T-helper 1 cell treated with Interleukin-12 subunit alpha and Interleukin-12 subunit beta and Interleukin-4 antibody, amounts not matched to agents 30 μg/mL and 1 μg/mL, for 36 hours (primary cell): Measurements from ENCODE around the gene TMEM63A.
A peak's percentile ranks its signal among the peaks of the same experiment; 100 is the strongest.

Experiments used
- H3K27ac Mint-ChIP-seq: one replicate; pipeline ENCODE4 v1.8.0; 2021; ENCODE audit warnings: mild to moderate bottlenecking, mixed read lengths
- H3K27me3 Mint-ChIP-seq: one replicate; pipeline ENCODE4 v1.8.0; 2021; ENCODE audit warnings: low read depth, mixed read lengths
- H3K36me3 Mint-ChIP-seq: one replicate; pipeline ENCODE4 v1.8.0; 2021; ENCODE audit warnings: low read depth, mixed read lengths
- H3K4me1 Mint-ChIP-seq: one replicate; pipeline ENCODE4 v1.8.0; 2021; ENCODE audit warnings: low read depth, mixed read lengths
- H3K4me3 Mint-ChIP-seq: one replicate; pipeline ENCODE4 v1.8.0; 2021; ENCODE audit warnings: mild to moderate bottlenecking, moderate library complexity, mixed read lengths
- H3K9me3 Mint-ChIP-seq: one replicate; pipeline ENCODE4 v1.8.0; 2021; ENCODE audit warnings: mixed read lengths

TMEM63A gene

DNA sequence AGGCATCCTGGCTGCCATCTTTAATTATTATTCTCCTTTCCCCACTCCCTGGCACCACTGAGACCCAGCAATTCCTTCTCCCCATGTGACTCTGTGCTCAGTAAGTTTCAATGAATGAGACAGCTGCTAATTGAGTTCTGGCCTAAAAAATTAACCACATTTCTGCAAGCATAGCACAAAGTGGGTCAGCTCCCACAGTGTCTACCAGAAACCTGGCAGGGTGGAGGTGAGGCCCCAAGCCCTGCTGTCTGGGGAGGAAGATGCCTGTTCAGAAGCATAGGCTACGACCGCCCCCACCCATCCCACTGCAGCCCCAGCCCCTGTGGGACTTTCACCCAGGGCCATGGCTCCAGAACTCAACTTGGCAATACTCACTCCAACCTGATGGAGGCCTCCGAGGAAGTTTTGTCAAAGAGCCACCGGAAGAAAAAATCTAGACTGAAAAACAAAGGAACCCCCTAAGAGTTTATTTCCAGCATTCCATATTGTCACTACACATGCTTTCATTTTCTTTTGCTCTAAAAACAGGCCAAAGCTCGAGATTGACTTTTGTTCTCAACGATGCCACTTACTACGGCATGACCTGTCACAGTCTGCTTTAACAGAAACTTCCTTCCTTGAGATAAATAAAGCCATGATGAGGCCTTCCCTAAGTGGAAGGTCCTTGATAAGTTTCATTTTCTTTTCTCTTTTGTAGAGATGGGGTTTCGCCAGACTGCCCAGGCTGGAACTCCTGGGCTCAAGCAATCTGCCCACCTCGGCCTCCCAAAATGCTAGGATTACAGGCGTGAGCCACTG, 26.5 kb downstream of the TMEM63A start:
- Mint-ChIP-seq H3K27ac (no peak overlapping the region), H3K4me1 (peaks cover 18% of the 10 kb centered on the region), H3K36me3 (peaks cover 55% of the 10 kb centered on the region), H3K4me3 (no peak overlapping the region), H3K9me3 (no peaks in the 10 kb centered on the region), H3K27me3 (no peaks in the 10 kb centered on the region)

DNA sequence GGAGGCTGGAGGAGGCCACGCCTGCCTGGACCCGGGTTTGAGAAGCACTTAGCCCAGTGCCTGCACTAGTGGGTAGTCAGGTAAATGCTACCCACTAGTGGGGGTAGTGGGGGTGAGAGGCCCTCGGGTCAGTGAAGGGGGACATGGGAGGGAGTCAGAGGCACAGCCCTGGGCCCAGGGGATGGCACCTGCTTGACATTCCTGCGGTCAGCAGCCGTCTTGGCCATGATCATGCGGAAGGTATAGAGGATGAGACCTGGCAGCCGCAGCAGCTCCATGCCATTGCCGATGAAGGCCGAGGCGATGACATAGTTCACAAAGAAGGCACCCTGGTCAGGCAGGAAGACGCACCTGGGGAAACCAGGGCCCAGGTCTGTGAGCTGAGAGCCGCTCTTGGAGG, 28.7 kb downstream of the TMEM63A start:
- Mint-ChIP-seq H3K27me3 (no peaks in the 10 kb centered on the region), H3K27ac (no peak overlapping the region), H3K36me3 (peaks cover 46% of the 10 kb centered on the region), H3K4me1 (peaks cover 22% of the 10 kb centered on the region), H3K9me3 (no peaks in the 10 kb centered on the region), H3K4me3 (no peak overlapping the region)

DNA sequence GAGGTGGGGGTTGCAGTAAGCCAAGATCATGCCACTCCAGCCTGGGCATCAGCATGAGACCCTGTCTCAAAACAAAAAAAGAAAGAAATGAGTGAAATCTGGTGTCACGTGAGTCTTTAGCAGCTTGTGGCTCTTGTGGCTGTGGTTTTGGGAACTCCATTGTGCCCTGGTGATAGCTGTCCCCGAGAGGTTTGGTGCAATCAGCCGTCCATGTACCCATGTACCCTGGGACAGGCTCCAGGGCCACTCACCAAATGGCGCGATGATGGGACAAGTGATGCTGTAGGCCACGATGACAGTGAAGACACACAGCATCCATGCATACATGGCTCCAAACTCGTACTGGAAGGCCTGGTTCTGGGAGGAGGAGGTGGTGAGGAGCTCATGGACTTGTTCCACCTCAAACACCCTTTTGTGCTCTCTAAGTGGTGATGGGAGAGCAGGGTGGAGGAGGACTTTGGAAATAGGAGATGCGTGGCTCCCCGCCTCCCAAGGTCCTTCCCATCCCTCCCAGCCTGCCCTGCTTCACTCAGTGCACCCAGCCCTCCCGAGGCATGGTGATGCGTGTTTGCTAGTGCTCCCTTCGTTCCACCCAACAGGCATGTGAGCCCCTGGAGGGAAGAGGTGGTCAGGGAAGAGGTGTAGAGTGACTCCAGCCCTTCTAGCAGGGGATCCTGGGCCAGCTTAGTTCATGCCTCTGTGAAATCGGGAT, 29.6 kb downstream of the TMEM63A start:
- Mint-ChIP-seq H3K4me1 (peaks cover 28% of the 10 kb centered on the region), H3K4me3 (no peak overlapping the region), H3K27ac (no peak overlapping the region), H3K9me3 (no peaks in the 10 kb centered on the region), H3K36me3 (peaks cover 49% of the 10 kb centered on the region), H3K27me3 (no peaks in the 10 kb centered on the region)

DNA sequence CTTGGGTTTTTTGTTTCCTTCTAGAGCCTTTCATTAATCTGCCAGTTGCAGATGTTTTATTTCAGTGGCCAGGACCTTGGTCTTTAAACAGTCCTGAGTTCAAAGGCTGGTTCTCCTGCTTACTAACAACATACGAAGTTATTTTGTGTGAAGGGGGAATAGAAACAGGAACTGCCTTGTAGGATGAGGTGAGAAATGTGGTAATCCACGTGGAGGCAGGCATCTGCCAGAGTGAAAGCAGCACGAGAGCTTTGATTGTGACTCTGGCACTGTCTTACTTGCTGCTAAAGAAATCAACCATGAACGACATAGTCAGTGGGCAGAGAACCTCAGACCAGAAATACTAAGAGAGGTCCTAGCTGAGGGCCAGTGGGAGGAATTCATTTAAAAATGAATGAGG, 30.4 kb downstream of the TMEM63A start:
- Mint-ChIP-seq H3K36me3 (peaks cover 51% of the 10 kb centered on the region), H3K27ac (peak overlapping the region; percentile 36), H3K9me3 (no peaks in the 10 kb centered on the region), H3K4me3 (no peak overlapping the region), H3K4me1 (peaks cover 28% of the 10 kb centered on the region), H3K27me3 (no peaks in the 10 kb centered on the region)

DNA sequence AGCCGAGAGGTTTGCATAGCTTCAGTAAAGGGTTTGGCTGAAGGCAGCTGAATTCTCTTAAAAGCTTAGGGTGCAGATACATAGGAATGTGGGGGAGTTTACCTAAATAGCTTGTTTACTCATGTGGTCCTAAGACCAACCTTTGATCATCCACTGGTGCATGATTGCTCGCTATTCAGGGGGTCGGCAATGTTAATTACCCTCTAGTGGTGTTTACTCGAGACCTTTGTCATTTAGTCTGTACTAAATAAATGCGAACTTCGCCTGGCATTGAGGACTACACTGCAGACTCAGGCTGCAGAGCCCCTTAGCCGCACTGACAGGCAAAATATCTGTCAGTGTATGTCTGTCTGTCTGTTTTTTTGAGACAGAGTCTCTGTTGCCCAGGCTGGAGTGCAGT, 31.8 kb downstream of the TMEM63A start:
- Mint-ChIP-seq H3K27me3 (no peaks in the 10 kb centered on the region), H3K9me3 (no peaks in the 10 kb centered on the region), H3K27ac (no peak overlapping the region), H3K4me1 (peaks cover 19% of the 10 kb centered on the region), H3K36me3 (peaks cover 45% of the 10 kb centered on the region), H3K4me3 (no peak overlapping the region)

DNA sequence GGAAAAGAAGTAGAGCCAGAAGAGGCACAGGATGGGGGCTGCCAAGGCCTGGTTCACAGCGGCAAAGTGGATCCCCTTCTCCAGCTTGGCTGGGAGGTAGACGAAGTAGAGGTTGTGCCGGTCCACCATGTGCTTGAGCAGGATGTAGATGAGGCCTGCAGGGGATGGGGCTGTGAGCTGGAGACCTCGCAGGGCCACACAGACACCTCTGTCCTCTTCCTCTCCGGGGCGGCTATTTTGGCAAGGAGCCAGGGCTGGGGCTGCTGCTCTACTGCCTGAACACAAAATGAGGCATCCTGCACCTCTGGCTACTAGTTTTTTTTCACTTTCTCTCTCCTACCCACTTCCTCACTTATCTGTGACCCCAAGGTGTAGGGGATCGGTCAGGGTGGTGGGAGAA, 32.3 kb downstream of the TMEM63A start:
- Mint-ChIP-seq H3K27ac (peak overlapping the region; percentile 16), H3K9me3 (no peaks in the 10 kb centered on the region), H3K27me3 (no peaks in the 10 kb centered on the region), H3K36me3 (peaks cover 44% of the 10 kb centered on the region), H3K4me3 (no peak overlapping the region), H3K4me1 (peaks cover 17% of the 10 kb centered on the region)

DNA sequence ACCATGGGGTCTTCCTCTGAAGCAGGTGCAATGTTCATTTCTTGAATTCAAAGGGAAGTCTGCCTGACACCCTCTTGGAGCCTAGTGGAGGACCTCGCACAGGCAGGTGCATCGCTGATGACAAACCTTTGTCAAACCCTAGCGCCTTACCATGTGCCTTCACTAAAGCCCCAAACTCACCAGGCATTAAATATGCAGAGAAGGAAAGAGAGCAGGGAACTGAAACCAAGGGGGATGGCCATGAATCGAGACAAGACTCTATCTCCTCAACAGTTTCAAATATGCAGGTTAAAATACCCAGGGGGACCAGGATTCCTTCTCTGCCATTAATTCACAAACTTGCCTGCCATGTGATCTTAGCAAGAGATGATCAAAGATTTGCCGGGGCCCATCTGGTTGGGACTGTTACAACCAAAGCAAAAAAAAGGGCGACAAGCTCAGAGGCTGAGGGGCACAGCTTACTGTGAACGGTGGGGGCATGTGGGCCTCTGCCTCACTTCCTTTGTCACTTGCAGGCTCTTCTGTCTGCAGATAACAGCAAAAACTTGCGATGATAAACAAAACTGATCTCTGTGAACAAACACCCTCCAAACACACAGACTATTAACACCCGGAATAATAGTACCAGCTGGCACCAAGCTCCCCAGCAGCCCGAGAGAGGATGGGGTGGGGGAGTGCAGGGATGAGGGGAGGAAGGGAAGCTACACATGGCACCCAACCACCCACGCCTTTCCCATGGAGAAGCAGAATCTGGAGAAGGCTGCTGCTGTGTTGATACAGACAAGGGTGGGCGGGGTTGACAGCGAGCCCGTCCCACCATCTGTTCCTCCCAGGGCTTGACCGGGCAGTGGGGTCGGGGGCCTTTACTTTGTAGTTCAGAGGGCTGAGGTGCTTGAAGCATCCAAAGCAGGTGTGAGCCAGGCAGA, 33.9 kb downstream of the TMEM63A start:
- no peak overlapping the region for H3K4me3 Mint-ChIP-seq
- H3K4me1 Mint-ChIP-seq, result peaks cover 17% of the 10 kb centered on the region
- no peaks in the 10 kb centered on the region for H3K27me3 Mint-ChIP-seq
- peaks cover 35% of the 10 kb centered on the region for H3K36me3 Mint-ChIP-seq
- no peak overlapping the region for H3K27ac Mint-ChIP-seq
- no peaks in the 10 kb centered on the region for H3K9me3 Mint-ChIP-seq

DNA sequence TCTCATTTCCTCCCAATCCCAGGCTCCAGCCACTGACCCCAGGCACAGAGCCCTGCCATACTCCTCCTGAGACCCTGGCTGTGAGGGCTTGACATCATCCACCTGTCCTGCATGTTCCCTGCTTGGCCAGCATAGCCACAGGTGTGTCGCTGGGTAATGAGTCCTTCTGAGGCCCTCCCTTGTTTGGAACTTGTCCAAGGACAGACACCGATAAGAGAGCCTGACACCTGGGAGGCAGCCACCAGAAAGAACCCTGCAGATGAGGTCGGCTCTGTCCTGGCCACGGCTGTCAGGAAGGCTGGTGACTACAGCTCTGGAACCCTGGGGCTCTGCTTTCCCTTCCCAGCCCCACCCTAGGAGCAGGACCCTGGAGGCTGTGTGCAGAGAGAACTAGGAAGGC, 34.6 kb downstream of the TMEM63A start:
- Mint-ChIP-seq H3K4me1 (peaks cover 17% of the 10 kb centered on the region), H3K4me3 (no peak overlapping the region), H3K9me3 (no peaks in the 10 kb centered on the region), H3K36me3 (peaks cover 30% of the 10 kb centered on the region), H3K27ac (no peak overlapping the region), H3K27me3 (no peaks in the 10 kb centered on the region)

DNA sequence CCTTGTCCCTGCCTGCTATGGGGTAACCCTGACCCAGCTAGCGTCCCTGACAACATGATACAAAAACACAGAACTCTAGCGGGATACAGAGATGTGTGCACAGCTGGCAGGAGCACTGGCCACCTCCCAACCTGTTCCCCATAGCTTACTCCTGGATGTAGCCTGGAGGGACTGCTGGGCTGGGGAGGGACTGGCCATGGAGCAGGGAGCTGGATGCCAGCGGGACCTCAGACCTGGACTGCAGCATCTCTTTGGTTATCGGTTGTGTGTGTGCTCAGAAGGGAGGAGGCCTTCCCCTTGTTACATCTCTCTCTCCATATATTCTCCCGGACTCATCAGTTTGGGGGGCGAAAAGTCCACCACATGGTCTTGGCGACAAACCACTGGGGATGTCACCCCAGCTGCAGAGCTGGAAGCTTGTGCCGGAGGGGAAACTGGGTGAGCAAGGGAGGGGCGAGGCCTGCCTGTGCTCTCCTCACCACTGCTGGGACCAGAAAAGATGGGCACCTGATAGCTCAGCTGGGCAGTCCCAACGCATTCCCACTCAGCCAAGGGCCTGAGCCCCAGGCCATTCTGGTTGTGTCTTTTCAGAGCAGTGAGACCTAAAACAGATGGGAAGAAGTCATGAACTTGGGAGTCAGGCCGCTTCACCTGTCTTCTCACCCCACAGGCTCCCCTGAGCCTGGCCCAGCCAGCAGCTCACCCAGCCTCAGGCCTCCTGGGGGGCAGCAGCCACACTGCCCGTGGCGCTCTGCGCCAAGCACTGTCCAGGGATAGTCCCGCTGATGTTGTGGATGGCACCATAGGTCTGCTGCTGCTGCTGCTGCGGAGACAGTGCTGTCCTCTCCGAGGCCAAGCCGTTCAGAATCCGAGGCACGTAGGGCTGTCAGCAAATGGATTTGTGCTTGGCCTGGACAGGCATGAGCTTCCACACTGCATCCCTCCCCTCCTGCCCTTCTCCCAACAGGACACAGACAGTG, 35.6 kb downstream of the TMEM63A start:
- Mint-ChIP-seq H3K36me3 (peaks cover 24% of the 10 kb centered on the region), H3K9me3 (no peaks in the 10 kb centered on the region), H3K4me3 (no peak overlapping the region), H3K4me1 (peaks cover 9% of the 10 kb centered on the region), H3K27ac (no peak overlapping the region), H3K27me3 (no peaks in the 10 kb centered on the region)

DNA sequence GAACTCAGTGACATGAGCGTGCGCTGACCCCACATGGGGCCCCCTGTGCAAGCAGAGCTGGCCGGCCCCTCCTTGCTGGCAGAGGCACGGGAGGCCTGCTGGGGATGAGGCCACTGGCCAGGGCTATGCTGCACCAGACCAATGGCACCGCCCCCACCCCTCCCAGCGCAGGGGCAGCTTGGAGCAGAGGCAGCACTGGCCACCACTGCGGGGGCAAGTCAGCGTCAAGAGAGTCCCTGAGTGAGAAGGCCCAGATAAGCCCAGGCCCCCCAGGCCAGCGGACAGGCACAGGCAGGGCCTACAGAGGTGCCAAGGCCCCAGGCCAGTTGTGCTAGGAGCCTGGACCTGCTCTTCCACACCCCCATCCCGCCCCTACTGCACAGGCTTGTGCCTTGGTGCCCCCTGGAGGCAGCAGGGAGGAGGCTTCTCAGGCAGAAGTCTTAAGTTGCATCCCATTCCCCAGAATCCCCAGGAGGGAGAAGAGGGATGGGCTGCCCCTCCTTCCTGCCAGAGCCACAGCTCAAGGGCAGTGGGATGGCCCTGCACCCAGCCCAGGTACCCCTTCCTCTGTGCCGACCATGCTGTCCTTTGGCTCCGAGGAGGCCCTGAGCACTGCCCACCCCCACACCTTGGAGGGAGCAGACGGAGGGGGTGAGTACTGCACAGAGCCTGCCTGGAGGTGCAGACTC, 36.5 kb downstream of the TMEM63A start:
- H3K36me3 Mint-ChIP-seq, result peaks cover 19% of the 10 kb centered on the region
- H3K9me3 Mint-ChIP-seq, result no peaks in the 10 kb centered on the region
- no peaks in the 10 kb centered on the region for H3K27me3 Mint-ChIP-seq
- peaks cover 9% of the 10 kb centered on the region for H3K4me1 Mint-ChIP-seq
- H3K27ac Mint-ChIP-seq, result no peak overlapping the region
- no peak overlapping the region for H3K4me3 Mint-ChIP-seq

DNA sequence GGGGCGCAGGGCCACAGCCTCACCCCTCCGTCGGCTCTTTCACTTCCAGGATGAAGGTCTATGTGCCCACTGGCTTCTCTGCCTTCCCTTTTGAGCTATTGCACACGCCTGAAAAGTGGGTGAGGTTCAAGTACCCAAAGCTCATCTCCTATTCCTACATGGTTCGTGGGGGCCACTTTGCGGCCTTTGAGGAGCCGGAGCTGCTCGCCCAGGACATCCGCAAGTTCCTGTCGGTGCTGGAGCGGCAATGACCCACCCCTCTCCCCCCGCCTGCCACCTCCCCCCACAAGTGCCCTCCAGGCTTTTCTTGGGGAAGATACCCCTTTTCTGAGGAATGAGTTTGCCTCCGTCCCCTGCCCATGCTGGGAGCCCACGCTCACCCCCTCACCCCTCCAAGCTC, 37.1 kb downstream of the TMEM63A start:
- no peaks in the 10 kb centered on the region for H3K27me3 Mint-ChIP-seq
- H3K27ac Mint-ChIP-seq, result no peak overlapping the region
- peaks cover 9% of the 10 kb centered on the region for H3K4me1 Mint-ChIP-seq
- peaks cover 19% of the 10 kb centered on the region for H3K36me3 Mint-ChIP-seq
- no peak overlapping the region for H3K4me3 Mint-ChIP-seq
- H3K9me3 Mint-ChIP-seq, result no peaks in the 10 kb centered on the region

DNA sequence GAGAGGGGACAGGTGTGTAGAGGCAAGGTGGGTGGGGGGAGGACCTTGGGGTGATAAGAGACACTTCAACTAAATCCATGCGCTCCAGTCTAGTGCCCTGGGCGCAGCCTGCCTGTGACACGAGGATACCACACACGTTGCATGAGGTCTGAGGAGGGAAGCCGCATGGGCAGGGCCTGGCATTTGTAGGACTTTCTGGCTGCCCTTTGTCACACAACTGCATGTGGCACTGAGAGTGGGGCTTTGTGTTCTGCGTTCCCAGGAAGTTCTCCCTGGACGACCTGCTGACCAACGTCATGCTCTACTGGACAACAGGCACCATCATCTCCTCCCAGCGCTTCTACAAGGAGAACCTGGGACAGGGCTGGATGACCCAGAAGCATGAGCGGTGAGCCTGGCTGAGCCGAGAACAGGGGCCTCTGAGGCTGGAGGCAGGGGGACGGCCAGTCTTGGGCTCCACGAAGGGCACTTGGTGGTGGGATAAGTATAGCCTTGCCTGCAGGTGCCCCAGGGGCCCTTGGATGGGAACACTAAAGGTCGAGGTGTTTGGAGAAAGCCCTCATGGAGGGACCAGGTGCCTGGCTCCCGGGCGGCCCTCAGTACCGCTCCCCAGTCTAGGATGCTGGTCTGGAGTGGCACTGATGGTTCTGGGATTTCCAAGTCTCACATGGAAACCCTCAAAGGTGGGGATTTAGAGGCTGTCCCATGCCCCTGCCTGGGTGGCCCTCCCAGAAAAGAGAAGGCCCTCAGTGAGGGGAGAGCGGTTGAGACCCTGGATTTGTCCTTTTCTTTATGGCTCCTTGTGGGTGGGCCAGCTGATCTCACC, 37.7 kb downstream of the TMEM63A start:
- H3K27ac Mint-ChIP-seq, result no peak overlapping the region

DNA sequence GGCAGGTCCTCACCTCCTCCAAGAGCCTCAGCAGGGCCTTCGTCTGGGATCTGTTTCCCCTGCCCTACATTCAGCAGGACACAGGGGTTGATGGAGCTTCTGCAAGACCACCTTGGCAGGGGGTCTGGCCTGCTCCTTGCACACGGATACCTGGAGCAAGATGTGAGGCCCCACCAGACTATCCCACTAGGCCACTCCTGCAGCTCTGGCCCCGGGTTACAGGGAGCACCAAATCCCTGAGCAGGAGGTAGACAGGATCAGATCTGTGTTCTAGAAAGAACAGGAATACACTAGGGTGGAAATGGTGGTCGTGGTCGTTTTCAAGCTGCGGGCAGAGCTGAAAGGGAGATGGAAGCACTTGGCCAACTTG, 38.8 kb downstream of the TMEM63A start:
- H3K36me3 Mint-ChIP-seq, result peaks cover 13% of the 10 kb centered on the region
- H3K27ac Mint-ChIP-seq, result no peak overlapping the region
- H3K4me1 Mint-ChIP-seq, result peaks cover 5% of the 10 kb centered on the region
- H3K4me3 Mint-ChIP-seq, result no peak overlapping the region
- no peaks in the 10 kb centered on the region for H3K9me3 Mint-ChIP-seq
- no peaks in the 10 kb centered on the region for H3K27me3 Mint-ChIP-seq

More for the DNA sequence above, 37.7 kb downstream of the TMEM63A start:
- Mint-ChIP-seq H3K36me3 (peaks cover 17% of the 10 kb centered on the region), H3K4me3 (no peak overlapping the region), H3K27me3 (no peaks in the 10 kb centered on the region), H3K4me1 (peaks cover 7% of the 10 kb centered on the region), H3K9me3 (no peaks in the 10 kb centered on the region)
